ENCODE results near the gene ICAM3. TPM values are rescaled to one million over a fixed set of nuclear protein-coding genes. Genes with fewer than 3 reads are reported as not detected.

The ICAM3 gene
- polyA plus RNA-seq, 3 donors = 19.6 to 44.3 (median 26.0) TPM

- 88 to 95% (median 91%) methylated on average over 34 of the region's 34 CpGs for WGBS, 3 donors
- H3K27ac ChIP-seq (ENCODE audit: low read depth, low read length) = no peak overlapping the region
Measured at GRCh38 chr19:10284065-10284959, 55.1 kb downstream of the ICAM3 start.

Other genes with a start within 250 kb of the ICAM3 start
- gene ANGPTL6, start 236.9 kb downstream of the ICAM3 start, polyA plus RNA-seq = 1 to 10 TPM in 1 of 3 donors, under 1 TPM in 2; 0.22 to 1.0 (median 0.43) TPM
- 10 to 100 TPM; 21.7 to 59.1 (median 37.2) TPM for gene PPAN, start 233.3 kb downstream of the ICAM3 start, polyA plus RNA-seq
- gene P2RY11, start 227.9 kb downstream of the ICAM3 start, polyA plus RNA-seq = 10 to 100 TPM in 1 of 3 donors, 1 to 10 TPM in 2; 3.6 to 10.7 (median 4.3) TPM
- 100 to 1,000 TPM; 193 to 249 (median 243) TPM for gene EIF3G, start 219.7 kb downstream of the ICAM3 start, polyA plus RNA-seq
- gene DNMT1, start 144.7 kb downstream of the ICAM3 start, polyA plus RNA-seq = 10 to 100 TPM in 2 of 3 donors, 1 to 10 TPM in 1; 8.3 to 41.1 (median 27.0) TPM
- gene S1PR2, start 108.3 kb downstream of the ICAM3 start, polyA plus RNA-seq = 10 to 100 TPM in 1 of 3 donors, 1 to 10 TPM in 2; 1.2 to 15.2 (median 4.0) TPM
- 10 to 100 TPM; 33.4 to 85.7 (median 40.5) TPM for gene MRPL4, start 87.4 kb downstream of the ICAM3 start, polyA plus RNA-seq
- 100 to 1,000 TPM in 1 of 3 donors, 10 to 100 TPM in 1, 1 to 10 TPM in 1; 5.6 to 134 (median 26.0) TPM for gene ICAM1, start 68.5 kb downstream of the ICAM3 start, polyA plus RNA-seq
- 1 to 10 TPM in 2 of 3 donors, under 1 TPM in 1; 0.06 to 2.5 (median 2.5) TPM for gene ICAM4, start 52.7 kb downstream of the ICAM3 start, polyA plus RNA-seq
- under 1 TPM; 0.20 to 0.55 (median 0.22) TPM for gene ICAM5, start 49.7 kb downstream of the ICAM3 start, polyA plus RNA-seq
- gene ZGLP1, start 29.8 kb downstream of the ICAM3 start, polyA plus RNA-seq = 1 to 10 TPM; 2.2 to 5.3 (median 2.2) TPM
- 10 to 100 TPM; 13.0 to 22.5 (median 19.1) TPM for gene FDX2, start 23.6 kb downstream of the ICAM3 start, polyA plus RNA-seq
- gene RAVER1, start 6.1 kb downstream of the ICAM3 start, polyA plus RNA-seq = 10 to 100 TPM in 1 of 3 donors, 1 to 10 TPM in 2; 7.4 to 15.5 (median 8.7) TPM
- 100 to 1,000 TPM in 2 of 3 donors, 10 to 100 TPM in 1; 59.0 to 141 (median 106) TPM for gene TYK2, start 40.9 kb upstream of the ICAM3 start, polyA plus RNA-seq
- gene CDC37, start 63.9 kb upstream of the ICAM3 start, polyA plus RNA-seq = 100 to 1,000 TPM in 2 of 3 donors, 10 to 100 TPM in 1; 99.7 to 305 (median 272) TPM
- gene PDE4A, start 80.9 kb upstream of the ICAM3 start, polyA plus RNA-seq = 10 to 100 TPM in 2 of 3 donors, 1 to 10 TPM in 1; 6.4 to 11.9 (median 10.6) TPM
- gene KEAP1, start 163.7 kb upstream of the ICAM3 start, polyA plus RNA-seq = 10 to 100 TPM; 26.6 to 50.8 (median 50.0) TPM
- under 1 TPM in 2 of 3 donors, not detected in 1; 0.12 to 0.20 TPM for gene S1PR5, start 177.8 kb upstream of the ICAM3 start, polyA plus RNA-seq
- 10 to 100 TPM; 12.0 to 23.0 (median 21.5) TPM for gene ATG4D, start 204.3 kb upstream of the ICAM3 start, polyA plus RNA-seq
- 10 to 100 TPM; 14.8 to 17.5 (median 15.2) TPM for gene KRI1, start 226.4 kb upstream of the ICAM3 start, polyA plus RNA-seq
- 10 to 100 TPM in 2 of 3 donors, 1 to 10 TPM in 1; 6.3 to 24.3 (median 22.2) TPM for gene CDKN2D, start 229.4 kb upstream of the ICAM3 start, polyA plus RNA-seq
- gene AP1M2, start 247.7 kb upstream of the ICAM3 start, polyA plus RNA-seq = 10 to 100 TPM in 1 of 3 donors, 1 to 10 TPM in 1, not detected in 1; 5.4 to 37.3 TPM